ENCODE results near the gene CACNA1I. TPM values are rescaled to one million over a fixed set of nuclear protein-coding genes. Genes with fewer than 3 reads are reported as not detected.
"Not testable (repeated sequence)": the region's sequence is repeated elsewhere in the genome, so short reads cannot be mapped to it uniquely, and the experiment has no call there.

CACNA1I gene
- total RNA-seq (1 to 10 TPM; 4.6 TPM), polyA plus RNA-seq (0.71 TPM)

GRCh38 chr22:39570665-39571064 lies at the start of gene CACNA1I:
Gene CACNA1I, plus strand, starts transcription at chr22:39570753. Its CDS starts 0 bp downstream, at chr22:39570753.
- H3K27me3 Mint-ChIP-seq = peaks cover 1 to 9% of the 10 kb centered on the region in 2 donors
- H3K4me1 Mint-ChIP-seq = peaks cover 15 to 19% (median 16%) of the 10 kb centered on the region in 3 donors
- no peaks in the 10 kb centered on the region for H3K36me3 ChIP-seq (ENCODE audit: insufficient read depth, low read length)
- H3K4me1 ChIP-seq (ENCODE audit: insufficient read depth, low read length) = peaks cover 16% of the 10 kb centered on the region
- H3K27me3 ChIP-seq (ENCODE audit: insufficient read depth, low read length, poor library complexity, severe bottlenecking) = no peaks in the 10 kb centered on the region
- no peaks in the 10 kb centered on the region for H3K9me3 Mint-ChIP-seq
- H3K9me3 ChIP-seq (ENCODE audit: low read length) = no peaks in the 10 kb centered on the region
- H3K27ac Mint-ChIP-seq = no peak within 1 kb of the TSS
- ChIA-PET POLR2A (no interaction called here), CTCF (no interaction called here)
- no peak within 1 kb of the TSS for H3K4me3 Mint-ChIP-seq
- no peak within 1 kb of the TSS for H3K27ac ChIP-seq (ENCODE audit: low read depth, low read length)
- H3K4me3 ChIP-seq (ENCODE audit: low read length) = no peak within 1 kb of the TSS
- H3K36me3 Mint-ChIP-seq = no peaks in the 10 kb centered on the region
- no peak for DNase-seq

GRCh38 chr22:39521106-39521885 lies 49.3 kb upstream of the CACNA1I start:
- H3K4me3 Mint-ChIP-seq = peak overlapping the region; percentile 89 to 99 (median 96)
- ChIA-PET CTCF (interaction anchor here (1.6 to 3.1 kb wide), 2 partner anchors 7 to 14 kb away, joined by 5 to 31 read pairs; no protein-coding TSS in a partner anchor), POLR2A (interaction anchor here (0.6 to 2.2 kb wide), 6 partner anchors 8 to 523 kb away, joined by 3 to 33 read pairs (median 8); partner anchors contain the start of genes RPL3 and TAB1)
- H3K4me1 Mint-ChIP-seq = peaks cover 53 to 67% (median 54%) of the 10 kb centered on the region in 3 donors
- Histone ChIP-seq H3K4me3 (ENCODE audit: low read length) (peak overlapping the region; percentile 90), H3K4me1 (ENCODE audit: insufficient read depth, low read length) (peaks cover 40% of the 10 kb centered on the region), H3K36me3 (ENCODE audit: insufficient read depth, low read length) (peaks cover 31% of the 10 kb centered on the region), H3K27ac (ENCODE audit: low read depth, low read length) (peak overlapping the region; percentile 80)
- H3K27ac Mint-ChIP-seq = peak overlapping the region; percentile 95 to 100 (median 98)
- peaks cover 5 to 64% (median 15%) of the 10 kb centered on the region in 3 donors for H3K36me3 Mint-ChIP-seq
- not testable (repeated sequence) for H3K9me3 ChIP-seq (ENCODE audit: low read length); H3K9me3 Mint-ChIP-seq; DNase-seq; H3K27me3 ChIP-seq (ENCODE audit: insufficient read depth, low read length, poor library complexity, severe bottlenecking)
- H3K27me3 Mint-ChIP-seq = peaks cover 0 to 14% of the 10 kb centered on the region in 2 donors

GRCh38 chr22:39522091-39522490 lies 48.5 kb upstream of the CACNA1I start:
- not testable (repeated sequence) for H3K27me3 ChIP-seq (ENCODE audit: insufficient read depth, low read length, poor library complexity, severe bottlenecking); H3K9me3 ChIP-seq (ENCODE audit: low read length); DNase-seq; H3K9me3 Mint-ChIP-seq
- peak overlapping the region; percentile 90 for H3K4me3 ChIP-seq (ENCODE audit: low read length)
- Mint-ChIP-seq H3K4me1 (peaks cover 56 to 72% (median 58%) of the 10 kb centered on the region in 3 donors), H3K36me3 (peaks cover 5 to 60% (median 15%) of the 10 kb centered on the region in 3 donors), H3K27me3 (peaks cover 0 to 14% of the 10 kb centered on the region in 2 donors), H3K4me3 (peak overlapping the region; percentile 89 to 99 (median 96)), H3K27ac (peak overlapping the region in 7 of 8 donors; percentile 95 to 100 (median 98))
- peaks cover 31% of the 10 kb centered on the region for H3K36me3 ChIP-seq (ENCODE audit: insufficient read depth, low read length)
- H3K4me1 ChIP-seq (ENCODE audit: insufficient read depth, low read length) = peaks cover 48% of the 10 kb centered on the region
- H3K27ac ChIP-seq (ENCODE audit: low read depth, low read length) = peak overlapping the region; percentile 80
- CTCF ChIA-PET = interaction anchor here (0.8 to 2.3 kb wide), 2 partner anchors 10 to 26 kb away, joined by 3 to 8 read pairs; partner anchors contain the start of gene RPS19BP1
- POLR2A ChIA-PET = interaction anchor here (0.5 to 2.2 kb wide), 4 partner anchors 14 to 205 kb away, joined by 3 to 11 read pairs (median 6); partner anchors contain the start of genes MIEF1 and TAB1

GRCh38 chr22:39522567-39523300 lies 47.8 kb upstream of the CACNA1I start:
- H3K4me1 Mint-ChIP-seq = peaks cover 61 to 78% (median 64%) of the 10 kb centered on the region in 3 donors
- Histone ChIP-seq H3K27me3 (ENCODE audit: insufficient read depth, low read length, poor library complexity, severe bottlenecking) (no peaks in the 10 kb centered on the region), H3K27ac (ENCODE audit: low read depth, low read length) (peak overlapping the region; percentile 29), H3K36me3 (ENCODE audit: insufficient read depth, low read length) (peaks cover 31% of the 10 kb centered on the region), H3K4me1 (ENCODE audit: insufficient read depth, low read length) (peaks cover 55% of the 10 kb centered on the region), H3K4me3 (ENCODE audit: low read length) (peak overlapping the region; percentile 33), H3K9me3 (ENCODE audit: low read length) (no peaks in the 10 kb centered on the region)
- peaks cover 5 to 63% (median 15%) of the 10 kb centered on the region in 3 donors for H3K36me3 Mint-ChIP-seq
- ChIA-PET CTCF (interaction anchor here (0.8 to 2.3 kb wide), 3 partner anchors 8 to 26 kb away, joined by 3 to 8 read pairs (median 6); partner anchors contain the start of gene RPS19BP1), POLR2A (interaction anchor here (0.5 to 2.2 kb wide), 5 partner anchors 10 to 479 kb away, joined by 3 to 11 read pairs (median 6); partner anchors contain the start of genes MIEF1, RPS19BP1 and TAB1)
- peaks cover 0 to 14% of the 10 kb centered on the region in 2 donors for H3K27me3 Mint-ChIP-seq
- peak overlapping the region; percentile 89 to 99 (median 96) for H3K4me3 Mint-ChIP-seq
- peaks cover 0 to 4% (median 3%) of the 10 kb centered on the region in 5 donors for H3K9me3 Mint-ChIP-seq
- peak overlapping the region; percentile 88 to 100 (median 98) for H3K27ac Mint-ChIP-seq
- peak in 1 of 5 donors; percentile 24 for DNase-seq

GRCh38 chr22:39524089-39524752 lies 46.3 kb upstream of the CACNA1I start:
- Mint-ChIP-seq H3K36me3 (peaks cover 5 to 70% (median 15%) of the 10 kb centered on the region in 3 donors), H3K27me3 (peaks cover 0 to 14% of the 10 kb centered on the region in 2 donors), H3K4me1 (peaks cover 67 to 85% (median 70%) of the 10 kb centered on the region in 3 donors), H3K4me3 (peak overlapping the region; percentile 1 to 83 (median 31)), H3K27ac (peak overlapping the region; percentile 9 to 97 (median 80)), H3K9me3 (peaks cover 0 to 4% (median 3%) of the 10 kb centered on the region in 5 donors)
- H3K9me3 ChIP-seq (ENCODE audit: low read length) = no peaks in the 10 kb centered on the region
- peaks cover 31% of the 10 kb centered on the region for H3K36me3 ChIP-seq (ENCODE audit: insufficient read depth, low read length)
- POLR2A ChIA-PET = interaction anchor here (0.5 to 1.6 kb wide), 6 partner anchors 8 to 1332 kb away, joined by 3 to 6 read pairs (median 3); partner anchors contain the start of genes RPL3, RPS19BP1 and ST13
- H3K27ac ChIP-seq (ENCODE audit: low read depth, low read length) = no peak overlapping the region
- peaks cover 65% of the 10 kb centered on the region for H3K4me1 ChIP-seq (ENCODE audit: insufficient read depth, low read length)
- peak in 1 of 5 donors; percentile 1 for DNase-seq
- H3K4me3 ChIP-seq (ENCODE audit: low read length) = no peak overlapping the region
- CTCF ChIA-PET = interaction anchor here (0.6 to 2.3 kb wide), 7 partner anchors 9 to 846 kb away, joined by 3 to 9 read pairs (median 3); partner anchors contain the start of gene SGSM3
- no peaks in the 10 kb centered on the region for H3K27me3 ChIP-seq (ENCODE audit: insufficient read depth, low read length, poor library complexity, severe bottlenecking)

- Mint-ChIP-seq H3K27me3 (peaks cover 0 to 10% of the 10 kb centered on the region in 2 donors), H3K9me3 (peaks cover 0 to 4% (median 3%) of the 10 kb centered on the region in 5 donors), H3K27ac (peak overlapping the region; percentile 54 to 97 (median 82)), H3K4me3 (peak overlapping the region in 6 of 7 donors; percentile 1 to 70 (median 34)), H3K36me3 (peaks cover 5 to 74% (median 15%) of the 10 kb centered on the region in 3 donors), H3K4me1 (peaks cover 71 to 89% (median 76%) of the 10 kb centered on the region in 3 donors)
- ChIA-PET POLR2A (interaction anchor here (1.4 kb wide), 1 partner anchor 9 kb away, joined by 4 read pairs; no protein-coding TSS in a partner anchor), CTCF (interaction anchor here (1.2 to 1.9 kb wide), 3 partner anchors 10 to 126 kb away, joined by 3 to 9 read pairs (median 3); no protein-coding TSS in a partner anchor)
- DNase-seq = no peak
- Histone ChIP-seq H3K27me3 (ENCODE audit: insufficient read depth, low read length, poor library complexity, severe bottlenecking) (no peaks in the 10 kb centered on the region), H3K36me3 (ENCODE audit: insufficient read depth, low read length) (peaks cover 39% of the 10 kb centered on the region), H3K4me3 (ENCODE audit: low read length) (no peak overlapping the region), H3K27ac (ENCODE audit: low read depth, low read length) (no peak overlapping the region), H3K4me1 (ENCODE audit: insufficient read depth, low read length) (peaks cover 70% of the 10 kb centered on the region), H3K9me3 (ENCODE audit: low read length) (no peaks in the 10 kb centered on the region)
These were observed 45.5 kb upstream of the CACNA1I start for GRCh38 chr22:39524753-39525657.

Data from CD8-positive, alpha-beta memory T cell (primary cell).